SK-N-SH (cell line): ENCODE measurements around the gene SNAPC3. TPM values are rescaled to one million over a fixed set of nuclear protein-coding genes. Genes with fewer than 3 reads are reported as not detected.

Source experiments
- CTCF ChIA-PET: fragments of 300-600, 350-600 bp; formaldehyde crosslinking; extraction: SDS; loops from one replicate; lab custom pipeline; 2021; lab: Yijun Ruan, JAX
- POLR2A ChIA-PET: fragments of 350-600 bp; sonication (Branson Sonifier 250); formaldehyde crosslinking; extraction: SDS; loops from one replicate; lab custom pipeline; 2020; ENCODE audit warnings: antibody characterized with exemption, inconsistent platforms; lab: Yijun Ruan, JAX
- DNase-seq: peaks from one replicate; pipeline ENCODE4 v3.0.0; 2012
- H2AFZ ChIP-seq: fragments of 200-600 bp; sonication (generic); 2 replicates; pipeline ENCODE4 v1.8.1; 2016; ENCODE audit warnings: antibody characterized with exemption, mild to moderate bottlenecking, low read depth
- H3F3A ChIP-seq: fragments of 200-600 bp; sonication (generic); replicated peaks from 2 replicates; pipeline ENCODE3; 2016; ENCODE audit warnings: antibody characterized with exemption, mild to moderate bottlenecking; ENCODE audit not compliant: insufficient read depth
- H3K27ac ChIP-seq, 2 experiments: fragments of 200-500 bp in 1 of 2; fragments of 200-600 bp in 1 of 2; sonication (Bioruptor generic) in 1 of 2; sonication (generic), shearing (Covaris generic) in 1 of 2; 2 replicates each; pipeline versions ENCODE4 v1.5.1 to v1.6.1; 2014 to 2016; ENCODE audit warnings: low read depth in 2 of 2, inconsistent platforms in 1 of 2, low read length in 1 of 2, mild to moderate bottlenecking in 1 of 2, mixed read lengths in 1 of 2
- H3K27me3 ChIP-seq: fragments of 200-600 bp; sonication (generic), shearing (Covaris generic); 2 replicates; pipeline ENCODE4 v1.6.1; 2016; ENCODE audit warnings: mixed run types; ENCODE audit not compliant: insufficient read depth
- H3K36me3 ChIP-seq, 2 experiments: fragments of 200-500 bp in 1 of 2; fragments of 200-600 bp in 1 of 2; sonication (Bioruptor generic) in 1 of 2; sonication (generic) in 1 of 2; replicated peaks in 1 of 2; 2 replicates each; pipeline versions ENCODE3 to v1.5.1; 2014 to 2016; ENCODE audit warnings: low read length in 1 of 2, mild to moderate bottlenecking in 1 of 2; ENCODE audit not compliant: insufficient read depth in 2 of 2, control insufficient read depth in 1 of 2
- H3K4me1 ChIP-seq, 2 experiments: fragments of 200-500 bp in 1 of 2; fragments of 200-600 bp in 1 of 2; sonication (Bioruptor generic) in 1 of 2; sonication (generic), shearing (Covaris generic) in 1 of 2; 2 replicates each; pipeline versions ENCODE4 v1.5.1 to v1.6.1; 2014 to 2016; ENCODE audit warnings: low read depth in 1 of 2, low read length in 1 of 2, mixed run types in 1 of 2; ENCODE audit not compliant: insufficient read depth in 2 of 2, control insufficient read depth in 1 of 2
- H3K4me2 ChIP-seq: fragments of 200-600 bp; sonication (generic), shearing (Covaris generic); 2 replicates; pipeline ENCODE4 v1.6.1; 2017; ENCODE audit warnings: mixed run types
- H3K4me3 ChIP-seq, 2 experiments: fragments of 200-500 bp in 1 of 2; fragments of 200-600 bp in 1 of 2; sonication (Bioruptor generic) in 1 of 2; sonication (generic), shearing (Covaris generic) in 1 of 2; 2 replicates each; pipeline versions ENCODE4 v1.5.1 to v1.8.1; 2014 to 2016; ENCODE audit warnings: low read depth in 2 of 2, inconsistent platforms in 1 of 2, low read length in 1 of 2, mild to moderate bottlenecking in 1 of 2, mixed read lengths in 1 of 2, moderate library complexity in 1 of 2
- H3K79me2 ChIP-seq: fragments of 200-600 bp; sonication (generic); 2 replicates; pipeline ENCODE4 v1.8.1; 2017; ENCODE audit warnings: mild to moderate bottlenecking; ENCODE audit not compliant: insufficient read depth
- H3K9ac ChIP-seq: fragments of 200-600 bp; sonication (generic); 2 replicates; pipeline ENCODE4 v1.6.1; 2017; ENCODE audit warnings: mixed run types
- H3K9me2 ChIP-seq: fragments of 200-600 bp; sonication (generic); 2 replicates; pipeline ENCODE4 v1.6.1; 2017; ENCODE audit warnings: mixed run types
- H3K9me3 ChIP-seq: fragments of 200-600 bp; sonication (generic); 2 replicates; pipeline ENCODE4 v1.6.1; 2017; ENCODE audit warnings: mixed run types, mild to moderate bottlenecking, moderate library complexity
- H4K20me1 ChIP-seq: fragments of 200-600 bp; sonication (generic); 2 replicates; pipeline ENCODE4 v1.6.1; 2017; ENCODE audit warnings: mild to moderate bottlenecking, mixed run types; ENCODE audit not compliant: insufficient read depth
- EP300 ChIP-seq, 2 experiments: IDR thresholded peaks; 2 replicates each; pipeline versions ENCODE4 v1.4.0 to v1.6.1; 2012; ENCODE audit warnings: borderline replicate concordance in 1 of 2, low read depth in 1 of 2, low read length in 1 of 2
- FOSL2 ChIP-seq: IDR thresholded peaks from 2 replicates; pipeline ENCODE4 v1.4.0; 2012; ENCODE audit warnings: low read depth, mild to moderate bottlenecking, moderate library complexity, borderline replicate concordance
- FOXM1 ChIP-seq: IDR thresholded peaks from 2 replicates; pipeline ENCODE4 v1.4.0; 2012; ENCODE audit warnings: low read depth, mild to moderate bottlenecking
- GATA2 ChIP-seq: sonication (generic); formaldehyde crosslinking; IDR thresholded peaks from 2 replicates; pipeline ENCODE4 v1.5.0; 2020; ENCODE audit warnings: mild to moderate bottlenecking, missing genetic modification reagents
- JUND ChIP-seq: IDR thresholded peaks from 2 replicates; pipeline ENCODE4 v1.4.0; 2012
- POLR2AphosphoS5 ChIP-seq: IDR thresholded peaks from 2 replicates; pipeline ENCODE4 v1.6.1; 2012; ENCODE audit warnings: low read depth, low read length
- RXRA ChIP-seq: IDR thresholded peaks from 2 replicates; pipeline ENCODE4 v1.4.0; 2012; ENCODE audit warnings: low read depth, mild to moderate bottlenecking, borderline replicate concordance
- SIN3A ChIP-seq: IDR thresholded peaks from 2 replicates; pipeline ENCODE4 v1.6.1; 2012; ENCODE audit warnings: low read depth, mild to moderate bottlenecking, low read length, moderate library complexity, borderline replicate concordance
- SMC3 ChIP-seq: IDR thresholded peaks from 2 replicates; pipeline ENCODE4 v1.6.1; 2012; ENCODE audit warnings: low read depth, low read length, improper control_type of control experiment
- TCF12 ChIP-seq: IDR thresholded peaks from 2 replicates; pipeline ENCODE4 v1.4.0; 2012
- YY1 ChIP-seq: IDR thresholded peaks from 2 replicates; pipeline ENCODE4 v1.4.0; 2012; ENCODE audit warnings: low read depth, mild to moderate bottlenecking
- WGBS: methylation state at CpG from one replicate; pipeline ENCODE4 v1.1.6; 2017; ENCODE audit warnings: low lambda C conversion rate; 5-methylcytosine and 5-hydroxymethylcytosine counted together
- polyA plus RNA-seq, 3 experiments: library from polyadenylated mRNA; depleted of rRNA; stranded (reverse); fragments of >200 nt; gene quantifications; 2 replicates each; pipeline ENCODE4 v1.2.3, GENCODE V29; 2012
- TF ChIP-seq, protein P1 (sequence below): fragments of 200-600 bp; sonication (generic); IDR thresholded peaks from 2 replicates; pipeline ENCODE4 v1.6.1; 2017; ENCODE audit warnings: antibody characterized with exemption, mild to moderate bottlenecking, moderate library complexity
- TF ChIP-seq, protein P2 (sequence below): IDR thresholded peaks from 2 replicates; pipeline ENCODE4 v1.4.0; 2012; ENCODE audit warnings: low read depth, borderline replicate concordance
- TF ChIP-seq, protein P3 (sequence below): IDR thresholded peaks from 2 replicates; pipeline ENCODE4 v1.6.1; 2012; ENCODE audit warnings: mild to moderate bottlenecking, low read depth, low read length, moderate library complexity

Gene SNAPC3
- polyA plus RNA-seq, 1 of the 3 experiments (the other 2 are of a cell fraction), result 20.6 TPM

DNA sequence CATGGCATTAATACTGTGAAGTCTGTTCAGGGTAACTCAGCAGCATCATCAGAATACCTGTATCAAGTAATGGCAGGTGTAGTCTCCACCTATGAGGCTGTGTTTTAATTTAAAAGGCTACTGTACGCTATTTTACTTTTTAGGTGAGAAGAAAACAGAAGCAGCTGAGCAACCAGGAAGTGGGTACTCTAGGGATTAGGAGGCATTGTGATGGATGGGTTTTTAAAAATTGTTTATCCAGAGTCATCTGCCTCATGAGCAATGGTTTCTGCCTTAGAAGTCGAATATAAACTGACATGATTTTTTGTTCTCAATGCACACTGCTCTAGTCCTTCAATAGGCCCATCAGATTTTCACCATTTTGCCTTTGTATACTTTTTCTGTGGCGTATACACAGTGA is 45.5 kb downstream of the SNAPC3 start (continued):
- TF ChIP-seq, protein P1, sequence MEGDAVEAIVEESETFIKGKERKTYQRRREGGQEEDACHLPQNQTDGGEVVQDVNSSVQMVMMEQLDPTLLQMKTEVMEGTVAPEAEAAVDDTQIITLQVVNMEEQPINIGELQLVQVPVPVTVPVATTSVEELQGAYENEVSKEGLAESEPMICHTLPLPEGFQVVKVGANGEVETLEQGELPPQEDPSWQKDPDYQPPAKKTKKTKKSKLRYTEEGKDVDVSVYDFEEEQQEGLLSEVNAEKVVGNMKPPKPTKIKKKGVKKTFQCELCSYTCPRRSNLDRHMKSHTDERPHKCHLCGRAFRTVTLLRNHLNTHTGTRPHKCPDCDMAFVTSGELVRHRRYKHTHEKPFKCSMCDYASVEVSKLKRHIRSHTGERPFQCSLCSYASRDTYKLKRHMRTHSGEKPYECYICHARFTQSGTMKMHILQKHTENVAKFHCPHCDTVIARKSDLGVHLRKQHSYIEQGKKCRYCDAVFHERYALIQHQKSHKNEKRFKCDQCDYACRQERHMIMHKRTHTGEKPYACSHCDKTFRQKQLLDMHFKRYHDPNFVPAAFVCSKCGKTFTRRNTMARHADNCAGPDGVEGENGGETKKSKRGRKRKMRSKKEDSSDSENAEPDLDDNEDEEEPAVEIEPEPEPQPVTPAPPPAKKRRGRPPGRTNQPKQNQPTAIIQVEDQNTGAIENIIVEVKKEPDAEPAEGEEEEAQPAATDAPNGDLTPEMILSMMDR, result no peak
- TF ChIP-seq TCF12, result no peak
- TF ChIP-seq FOXM1, result no peak

DNA sequence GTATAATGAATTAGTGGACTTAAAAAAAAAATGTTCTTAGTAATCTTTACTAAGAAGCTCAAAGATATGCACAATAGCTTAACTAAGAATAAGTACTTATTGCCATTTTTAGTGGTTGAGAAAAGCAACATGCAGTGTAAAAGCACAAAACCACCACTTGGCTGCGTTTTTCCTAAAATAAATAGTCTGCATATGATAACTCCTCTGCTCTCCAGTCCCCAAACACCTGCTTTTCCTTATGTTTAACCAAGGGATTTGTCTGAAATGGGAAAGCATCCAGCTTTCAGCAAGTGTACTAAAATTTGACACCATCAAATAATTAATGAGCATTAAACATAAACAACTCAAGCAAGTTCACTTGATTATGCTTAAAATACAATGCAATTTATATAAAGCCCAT is 46.7 kb downstream of the SNAPC3 start:
- POLR2A ChIA-PET, result interaction anchor here (0.6 kb wide), 1 partner anchor 41 kb away, joined by 3 read pairs; the partner anchor contains the start of gene PSIP1
- DNase-seq, result no peak
- peaks cover 19% of the 10 kb centered on the region for H3F3A ChIP-seq
- no peak overlapping the region for H3K4me3 ChIP-seq
- H3K27me3 ChIP-seq, result no peaks in the 10 kb centered on the region
- no peaks in the 10 kb centered on the region for H3K79me2 ChIP-seq
- H2AFZ ChIP-seq, result no peak overlapping the region
- H4K20me1 ChIP-seq, result no peaks in the 10 kb centered on the region
- H3K27ac ChIP-seq, result no peak overlapping the region
- WGBS, result 95% methylated on average over 1 of the region's 1 CpG
- CTCF ChIA-PET, result interaction anchor here (0.7 to 1.5 kb wide), 3 partner anchors 53 to 259 kb away, joined by 3 to 4 read pairs (median 4); no protein-coding TSS in a partner anchor
- peaks cover 80 to 81% of the 10 kb centered on the region in 2 experiments for H3K36me3 ChIP-seq
- no peak overlapping the region for H3K4me2 ChIP-seq
- TF ChIP-seq EP300 (IDR thresholded peaks at IDR 0.05; ENCODE audit: borderline replicate concordance in 1 of 2, low read depth in 1 of 2, low read length in 1 of 2) (no peak), TCF12 (no peak), FOSL2 (no peak), POLR2AphosphoS5 (no peak)
- TF ChIP-seq, protein P2, sequence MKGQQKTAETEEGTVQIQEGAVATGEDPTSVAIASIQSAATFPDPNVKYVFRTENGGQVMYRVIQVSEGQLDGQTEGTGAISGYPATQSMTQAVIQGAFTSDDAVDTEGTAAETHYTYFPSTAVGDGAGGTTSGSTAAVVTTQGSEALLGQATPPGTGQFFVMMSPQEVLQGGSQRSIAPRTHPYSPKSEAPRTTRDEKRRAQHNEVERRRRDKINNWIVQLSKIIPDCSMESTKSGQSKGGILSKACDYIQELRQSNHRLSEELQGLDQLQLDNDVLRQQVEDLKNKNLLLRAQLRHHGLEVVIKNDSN, result no peak
- no peaks in the 10 kb centered on the region for H3K9me2 ChIP-seq
- no peak overlapping the region for H3K9ac ChIP-seq
- no peaks in the 10 kb centered on the region; a peak in 1 of 4 replicates for H3K4me1 ChIP-seq
- no peaks in the 10 kb centered on the region for H3K9me3 ChIP-seq

DNA sequence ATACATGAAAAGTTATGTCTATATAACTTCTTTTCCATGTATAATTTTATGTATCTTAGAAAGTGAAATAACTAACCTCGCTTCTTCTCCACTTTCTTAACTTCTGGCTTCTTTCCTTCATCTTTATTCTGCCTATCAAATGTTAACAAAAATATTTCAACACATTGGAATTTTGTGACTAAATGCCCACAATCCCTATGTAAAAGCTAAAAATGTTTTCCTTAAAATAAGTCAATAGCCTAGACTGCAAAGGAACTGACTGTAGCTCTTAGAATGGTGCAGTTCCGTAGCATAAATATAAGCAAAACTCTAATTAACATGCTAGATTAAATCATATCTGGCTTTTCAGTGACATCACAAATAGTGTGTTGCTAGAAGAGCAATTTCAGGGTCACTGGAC is 47.2 kb downstream of the SNAPC3 start:
- H3K79me2 ChIP-seq, result no peaks in the 10 kb centered on the region
- no peaks in the 10 kb centered on the region for H4K20me1 ChIP-seq
- H3K4me2 ChIP-seq, result no peak overlapping the region
- H3K9me2 ChIP-seq, result no peaks in the 10 kb centered on the region
- H3K9ac ChIP-seq, result no peak overlapping the region
- peaks cover 76 to 77% of the 10 kb centered on the region in 2 experiments for H3K36me3 ChIP-seq
- H3K4me3 ChIP-seq, result no peak overlapping the region
- TF ChIP-seq SIN3A (no peak), RXRA (no peak), YY1 (no peak), SMC3 (no peak), JUND (no peak), GATA2 (CRISPR knock-in tag) (no peak)
- TF ChIP-seq, protein P1, result no peak
- TF ChIP-seq, protein P3, sequence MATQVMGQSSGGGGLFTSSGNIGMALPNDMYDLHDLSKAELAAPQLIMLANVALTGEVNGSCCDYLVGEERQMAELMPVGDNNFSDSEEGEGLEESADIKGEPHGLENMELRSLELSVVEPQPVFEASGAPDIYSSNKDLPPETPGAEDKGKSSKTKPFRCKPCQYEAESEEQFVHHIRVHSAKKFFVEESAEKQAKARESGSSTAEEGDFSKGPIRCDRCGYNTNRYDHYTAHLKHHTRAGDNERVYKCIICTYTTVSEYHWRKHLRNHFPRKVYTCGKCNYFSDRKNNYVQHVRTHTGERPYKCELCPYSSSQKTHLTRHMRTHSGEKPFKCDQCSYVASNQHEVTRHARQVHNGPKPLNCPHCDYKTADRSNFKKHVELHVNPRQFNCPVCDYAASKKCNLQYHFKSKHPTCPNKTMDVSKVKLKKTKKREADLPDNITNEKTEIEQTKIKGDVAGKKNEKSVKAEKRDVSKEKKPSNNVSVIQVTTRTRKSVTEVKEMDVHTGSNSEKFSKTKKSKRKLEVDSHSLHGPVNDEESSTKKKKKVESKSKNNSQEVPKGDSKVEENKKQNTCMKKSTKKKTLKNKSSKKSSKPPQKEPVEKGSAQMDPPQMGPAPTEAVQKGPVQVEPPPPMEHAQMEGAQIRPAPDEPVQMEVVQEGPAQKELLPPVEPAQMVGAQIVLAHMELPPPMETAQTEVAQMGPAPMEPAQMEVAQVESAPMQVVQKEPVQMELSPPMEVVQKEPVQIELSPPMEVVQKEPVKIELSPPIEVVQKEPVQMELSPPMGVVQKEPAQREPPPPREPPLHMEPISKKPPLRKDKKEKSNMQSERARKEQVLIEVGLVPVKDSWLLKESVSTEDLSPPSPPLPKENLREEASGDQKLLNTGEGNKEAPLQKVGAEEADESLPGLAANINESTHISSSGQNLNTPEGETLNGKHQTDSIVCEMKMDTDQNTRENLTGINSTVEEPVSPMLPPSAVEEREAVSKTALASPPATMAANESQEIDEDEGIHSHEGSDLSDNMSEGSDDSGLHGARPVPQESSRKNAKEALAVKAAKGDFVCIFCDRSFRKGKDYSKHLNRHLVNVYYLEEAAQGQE, result no peak
- no peaks in the 10 kb centered on the region for H3K9me3 ChIP-seq
- 0 out of 4 replicates have a peak overlapping the region, but pooled peaks of 1 of the 2 experiments have one; percentile 16 for H3K27ac ChIP-seq
- ChIA-PET POLR2A (no interaction called here), CTCF (interaction anchor here (0.9 kb wide), 2 partner anchors 15 to 258 kb away, joined by 4 read pairs; no protein-coding TSS in a partner anchor)
- no peak for DNase-seq
- no peaks in the 10 kb centered on the region for H3K27me3 ChIP-seq
- H3F3A ChIP-seq, result peaks cover 16% of the 10 kb centered on the region
- 95% methylated on average over 2 of the region's 2 CpGs for whole genome bisulfite sequencing
- no peaks in the 10 kb centered on the region; a peak in 1 of 4 replicates for H3K4me1 ChIP-seq
- H2AFZ ChIP-seq, result no peak overlapping the region
